GM19468 (cell line): ENCODE data around the gene RTP3.
"Not testable (repeated sequence)": the region's sequence is repeated elsewhere in the genome, so short reads cannot be mapped to it uniquely, and the experiment has no call there.

Source experiments
- ATAC-seq: cut with Tn5 transposase; IDR thresholded peaks from one replicate; pipeline ENCODE4 v1.9.1; 2021; ENCODE audit warnings: mild to moderate bottlenecking, moderate library complexity, moderate number of reproducible peaks; ENCODE audit not compliant: unreplicated experiment; ENCODE audit errors: extremely low read depth

The RTP3 gene

GRCh38 chr3:46489875-46490274, 7.9 kb upstream of the RTP3 start:
- ATAC-seq, result no peak

- ATAC-seq, result no peak
Measured at GRCh38 chr3:46490338-46491084, 7.3 kb upstream of the RTP3 start.

- no peak for ATAC-seq
Measured at GRCh38 chr3:46491089-46492070, 6.4 kb upstream of the RTP3 start.

- no peak for ATAC-seq
Measured at GRCh38 chr3:46492890-46493547, 4.8 kb upstream of the RTP3 start.

- not testable (repeated sequence) for ATAC-seq
Measured at GRCh38 chr3:46494491-46494890, 3.3 kb upstream of the RTP3 start.

GRCh38 chr3:46495901-46496456, 1.8 kb upstream of the RTP3 start:
- ATAC-seq, result no peak

- no peak for ATAC-seq
Measured at GRCh38 chr3:46496746-46497555, 825 bp upstream of the RTP3 start.

GRCh38 chr3:46498916-46499519, 1.2 kb downstream of the RTP3 start:
- ATAC-seq, result no peak

GRCh38 chr3:46500656-46501635, 3.2 kb downstream of the RTP3 start:
- ATAC-seq, result no peak

- no peak for ATAC-seq
Measured at GRCh38 chr3:46501702-46502101, 3.9 kb downstream of the RTP3 start.

GRCh38 chr3:46503200-46503874, 5.6 kb downstream of the RTP3 start:
- ATAC-seq, result no peak

GRCh38 chr3:46504789-46505188, 7.0 kb downstream of the RTP3 start:
- ATAC-seq, result no peak

GRCh38 chr3:46505953-46506352, 8.2 kb downstream of the RTP3 start:
- ATAC-seq, result no peak

GRCh38 chr3:46506526-46506925, 8.8 kb downstream of the RTP3 start:
- ATAC-seq, result no peak

GRCh38 chr3:46508850-46509591, 11.2 kb downstream of the RTP3 start:
- ATAC-seq, result no peak

GRCh38 chr3:46509661-46510187, 11.9 kb downstream of the RTP3 start:
- no peak for ATAC-seq
